Uterus (tissue), 2 donors: ENCODE data around the gene ZFPM1.
A peak's percentile ranks its signal among the peaks of the same experiment; 100 is the strongest.

Experiments
- CTCF ChIP-seq, 4 experiments: fragments of 200-600 bp in 2 of 4; fragments of 450-650 bp in 2 of 4; sonication (generic) in 2 of 4; IDR thresholded peaks; one replicate each; pipeline ENCODE4 v1.5.1; 2016 to 2019; ENCODE audit warnings: antibody characterized with exemption in 4 of 4, mild to moderate bottlenecking in 2 of 4, moderate library complexity in 1 of 4
- POLR2A ChIP-seq, 2 donors: fragments of 450-650 bp; IDR thresholded peaks; one replicate each; pipeline ENCODE4 v1.6.1; 2016; ENCODE audit warnings: antibody characterized with exemption in 2 of 2, mild to moderate bottlenecking in 1 of 2, moderate library complexity in 1 of 2

DNA sequence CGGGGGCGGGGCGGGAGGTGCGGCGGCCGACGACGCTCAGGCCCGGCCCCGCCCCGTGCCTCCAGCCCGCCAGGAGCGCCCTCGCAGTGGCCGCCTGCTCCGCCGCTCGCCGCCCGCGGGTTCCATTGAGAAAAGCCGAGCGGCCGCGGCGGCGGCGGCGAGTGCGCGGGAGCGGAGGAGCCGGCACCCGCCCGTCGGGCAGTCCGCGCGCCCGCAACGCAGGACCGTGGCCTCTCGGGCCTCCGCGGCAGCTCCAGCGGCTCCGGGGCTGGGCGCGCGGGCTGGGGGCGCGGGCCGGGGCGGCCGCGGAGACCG lies at the start of gene ZFPM1:
- TF ChIP-seq CTCF (IDR thresholded peaks at IDR 0.05) (peak in 1 of 4 experiments; percentile 17), POLR2A (IDR thresholded peaks at IDR 0.05) (peak; percentile 55 to 61)
